H9 (cell line): ENCODE measurements around the gene MGLL. TPM values are rescaled to one million over a fixed set of nuclear protein-coding genes. Genes with fewer than 3 reads are reported as not detected.

Experiments
- DNase-seq: peaks from one replicate; pipeline ENCODE4 v3.0.0-alpha.2; 2017
- H2AFZ ChIP-seq: one replicate; pipeline ENCODE4 v1.6.1; 2013; ENCODE audit warnings: mild to moderate bottlenecking, low read length, control low read depth, moderate library complexity
- H2AK5ac ChIP-seq: 2 replicates; pipeline ENCODE4 v1.6.1; 2013; ENCODE audit warnings: low read length, control low read depth, mixed read lengths; ENCODE audit not compliant: insufficient read length
- H2BK120ac ChIP-seq: one replicate; pipeline ENCODE4 v1.6.1; 2013; ENCODE audit warnings: low read depth, mild to moderate bottlenecking, low read length, control low read depth, inconsistent platforms; ENCODE audit not compliant: poor library complexity, severe bottlenecking
- H2BK12ac ChIP-seq: 2 replicates; pipeline ENCODE4 v1.6.1; 2013; ENCODE audit warnings: low read length, control low read depth, mixed read lengths, low read depth; ENCODE audit not compliant: insufficient read length
- H2BK15ac ChIP-seq: 2 replicates; pipeline ENCODE4 v1.6.1; 2013; ENCODE audit warnings: low read depth, low read length, control low read depth
- H2BK20ac ChIP-seq: one replicate; pipeline ENCODE4 v1.6.1; 2013; ENCODE audit warnings: low read depth, mild to moderate bottlenecking, low read length, control low read depth, inconsistent platforms; ENCODE audit not compliant: poor library complexity, severe bottlenecking
- H2BK5ac ChIP-seq: 2 replicates; pipeline ENCODE4 v1.6.1; 2013; ENCODE audit warnings: low read length, control low read depth, mixed read lengths; ENCODE audit not compliant: insufficient read length
- H3K14ac ChIP-seq: 2 replicates; pipeline ENCODE4 v1.6.1; 2013; ENCODE audit warnings: low read length, control low read depth; ENCODE audit not compliant: insufficient read depth
- H3K18ac ChIP-seq: 2 replicates; pipeline ENCODE4 v1.6.1; 2013; ENCODE audit warnings: low read depth, mild to moderate bottlenecking, mixed read lengths, low read length, control low read depth; ENCODE audit not compliant: insufficient read length
- H3K23ac ChIP-seq: 2 replicates; pipeline ENCODE4 v1.6.1; 2013; ENCODE audit warnings: low read length, control low read depth, mixed read lengths, low read depth; ENCODE audit not compliant: insufficient read length
- H3K23me2 ChIP-seq: 2 replicates; pipeline ENCODE4 v1.6.1; 2013; ENCODE audit warnings: low read depth, mild to moderate bottlenecking, mixed read lengths, low read length, control low read depth; ENCODE audit not compliant: insufficient read length, poor library complexity, severe bottlenecking
- H3K27ac ChIP-seq: 2 replicates; pipeline ENCODE4 v1.5.1; 2013; ENCODE audit warnings: low read length, control low read depth, mixed read lengths, low read depth; ENCODE audit not compliant: insufficient read length
- H3K27me3 ChIP-seq: 2 replicates; pipeline ENCODE4 v1.6.1; 2013; ENCODE audit warnings: low read length, control low read depth, inconsistent platforms; ENCODE audit not compliant: insufficient read depth
- H3K4ac ChIP-seq: 2 replicates; pipeline ENCODE4 v1.6.1; 2013; ENCODE audit warnings: low read depth, mild to moderate bottlenecking, control low read depth, inconsistent platforms, low read length, moderate library complexity
- H3K4me1 ChIP-seq: 2 replicates; pipeline ENCODE4 v1.6.1; 2013; ENCODE audit warnings: low read length, control low read depth, inconsistent platforms; ENCODE audit not compliant: insufficient read depth
- H3K4me2 ChIP-seq: 2 replicates; pipeline ENCODE4 v1.6.1; 2013; ENCODE audit warnings: low read length, control low read depth, mixed read lengths; ENCODE audit not compliant: insufficient read length, insufficient read depth
- H3K56ac ChIP-seq: 2 replicates; pipeline ENCODE4 v1.6.1; 2013; ENCODE audit warnings: low read depth, mild to moderate bottlenecking, mixed read lengths, low read length, control low read depth; ENCODE audit not compliant: insufficient read length
- H3K79me1 ChIP-seq: 2 replicates; pipeline ENCODE4 v1.6.1; 2013; ENCODE audit warnings: low read depth, mild to moderate bottlenecking, moderate library complexity, low read length, control low read depth, inconsistent platforms; ENCODE audit not compliant: insufficient read depth, poor library complexity, severe bottlenecking
- H3K79me2 ChIP-seq: 2 replicates; pipeline ENCODE4 v1.6.1; 2013; ENCODE audit warnings: low read length, control low read depth, inconsistent platforms; ENCODE audit not compliant: insufficient read depth
- H3K9ac ChIP-seq: 2 replicates; pipeline ENCODE4 v1.6.1; 2013; ENCODE audit warnings: low read length, control low read depth, mixed read lengths; ENCODE audit not compliant: insufficient read length; ENCODE audit errors: extremely low read depth
- H3K9me3 ChIP-seq: one replicate; pipeline ENCODE4 v1.6.1; 2013; ENCODE audit warnings: low read depth, low read length, inconsistent platforms; ENCODE audit not compliant: control insufficient read depth
- H3T11ph ChIP-seq: one replicate; pipeline ENCODE4 v1.6.1; 2013; ENCODE audit warnings: mild to moderate bottlenecking, low read length, control low read depth, inconsistent platforms
- H4K20me1 ChIP-seq: one replicate; pipeline ENCODE4 v1.6.1; 2013; ENCODE audit not compliant: control insufficient read depth, insufficient read length, insufficient read depth
- H4K5ac ChIP-seq: 2 replicates; pipeline ENCODE4 v1.6.1; 2013; ENCODE audit warnings: low read depth, mild to moderate bottlenecking, mixed read lengths, low read length, control low read depth; ENCODE audit not compliant: insufficient read length
- H4K8ac ChIP-seq: replicated peaks from 2 replicates; pipeline ENCODE4 v1.6.1; 2013; ENCODE audit warnings: low read length, control low read depth, mixed read lengths, low read depth; ENCODE audit not compliant: insufficient read length
- H4K91ac ChIP-seq: 2 replicates; pipeline ENCODE4 v1.6.1; 2013; ENCODE audit warnings: low read depth, mild to moderate bottlenecking, moderate library complexity, mixed read lengths, low read length, control low read depth; ENCODE audit not compliant: insufficient read length
- H3K27ac Mint-ChIP-seq, 3 experiments: 2 replicates in 2 of 3; 3 replicates in 1 of 3; pipeline ENCODE4 v1.8.0; 2020 to 2021; ENCODE audit warnings: mixed read lengths in 3 of 3, mild to moderate bottlenecking in 1 of 3, moderate library complexity in 1 of 3
- H3K27me3 Mint-ChIP-seq: 2 replicates; pipeline ENCODE4 v1.8.0; 2021; ENCODE audit warnings: low read depth, mild to moderate bottlenecking, moderate library complexity, mixed read lengths
- H3K36me3 Mint-ChIP-seq, 3 experiments: 2 replicates in 2 of 3; 3 replicates in 1 of 3; pipeline ENCODE4 v1.8.0; 2020 to 2021; ENCODE audit warnings: low read depth in 3 of 3, mixed read lengths in 3 of 3; ENCODE audit not compliant: insufficient read depth in 1 of 3
- H3K4me1 Mint-ChIP-seq, 2 experiments: 2 replicates each; pipeline ENCODE4 v1.8.0; 2020; ENCODE audit warnings: mixed read lengths in 2 of 2
- H3K4me3 Mint-ChIP-seq, 2 experiments: 2 replicates in 1 of 2; 3 replicates in 1 of 2; pipeline ENCODE4 v1.8.0; 2020 to 2021; ENCODE audit warnings: mild to moderate bottlenecking in 2 of 2, mixed read lengths in 2 of 2, moderate library complexity in 1 of 2
- H3K9me3 Mint-ChIP-seq, 2 experiments: 2 replicates in 1 of 2; 3 replicates in 1 of 2; pipeline ENCODE4 v1.8.0; 2020; ENCODE audit warnings: mild to moderate bottlenecking in 2 of 2, mixed read lengths in 2 of 2, moderate library complexity in 1 of 2
- WGBS: extraction: QIAGEN DNeasy Blood & Tissue Kit; methylation state at CpG from one replicate; pipeline ENCODE4 v1.1.7; 2013; ENCODE audit warnings: missing lambda C conversion rate, low lambda C conversion rate, mixed read lengths; ENCODE audit not compliant: insufficient read length; ENCODE audit errors: extremely low coverage; 5-methylcytosine and 5-hydroxymethylcytosine counted together
- total RNA-seq: library from RNA; stranded (reverse); gene quantifications from 2 replicates; pipeline ENCODE4 v1.2.1, GENCODE V29; 2021
- TF ChIP-seq, protein P1 (sequence below): fragments of 200-600 bp; sonication (generic); conservative IDR thresholded peaks from 3 replicates; pipeline ENCODE4 v1.8.0; 2021; ENCODE audit warnings: antibody characterized with exemption, mild to moderate bottlenecking

MGLL gene
- total RNA-seq, 1 experiment from 2014 or later: 0.11 TPM

DNA sequence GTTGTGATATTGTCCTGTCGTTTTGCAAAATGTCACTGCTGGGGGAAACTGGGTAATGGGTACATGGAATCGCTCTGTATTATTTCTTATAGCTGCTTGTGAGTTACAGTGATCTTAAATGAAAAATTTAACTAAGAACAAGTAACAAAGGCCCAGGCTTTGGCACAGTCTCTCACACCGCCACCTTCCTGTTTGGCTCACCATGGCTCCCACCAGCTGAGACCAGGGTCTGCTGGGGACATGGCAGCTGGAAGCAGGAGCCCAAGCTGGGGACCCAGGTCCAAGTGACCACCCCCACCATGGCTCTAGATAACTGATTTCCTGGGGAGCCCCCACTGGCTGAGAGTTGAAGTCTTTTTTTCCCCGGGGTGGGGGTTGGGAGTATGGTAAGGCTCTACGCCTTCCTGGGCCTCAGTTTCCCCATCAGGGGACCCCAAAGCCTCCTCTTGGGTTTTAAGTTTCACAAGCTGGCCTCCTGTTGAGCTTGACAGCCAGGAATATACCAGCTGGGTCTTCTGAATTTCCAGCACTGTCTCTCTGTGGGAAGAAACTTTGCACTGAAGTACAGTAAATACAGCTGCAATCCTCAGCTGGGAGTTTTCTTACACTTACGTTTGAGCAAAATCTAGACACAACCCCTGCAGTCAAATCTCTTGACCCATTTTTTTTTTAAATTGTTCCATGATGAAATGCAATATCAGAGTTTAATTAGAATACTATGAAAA lies 123.5 kb downstream of the MGLL start:
- Mint-ChIP-seq H3K4me3 (no peak overlapping the region), H3K27ac (no peak overlapping the region), H3K27me3 (no peaks in the 10 kb centered on the region), H3K4me1 (peaks cover 10 to 25% of the 10 kb centered on the region in 2 experiments), H3K9me3 (peaks cover 0 to 4% of the 10 kb centered on the region in 2 experiments), H3K36me3 (0 out of 7 replicates have a peak, but pooled peaks cover 0 to 5% (median 2%) of the 10 kb centered on the region in 3 experiments)
- TF ChIP-seq, protein P1, sequence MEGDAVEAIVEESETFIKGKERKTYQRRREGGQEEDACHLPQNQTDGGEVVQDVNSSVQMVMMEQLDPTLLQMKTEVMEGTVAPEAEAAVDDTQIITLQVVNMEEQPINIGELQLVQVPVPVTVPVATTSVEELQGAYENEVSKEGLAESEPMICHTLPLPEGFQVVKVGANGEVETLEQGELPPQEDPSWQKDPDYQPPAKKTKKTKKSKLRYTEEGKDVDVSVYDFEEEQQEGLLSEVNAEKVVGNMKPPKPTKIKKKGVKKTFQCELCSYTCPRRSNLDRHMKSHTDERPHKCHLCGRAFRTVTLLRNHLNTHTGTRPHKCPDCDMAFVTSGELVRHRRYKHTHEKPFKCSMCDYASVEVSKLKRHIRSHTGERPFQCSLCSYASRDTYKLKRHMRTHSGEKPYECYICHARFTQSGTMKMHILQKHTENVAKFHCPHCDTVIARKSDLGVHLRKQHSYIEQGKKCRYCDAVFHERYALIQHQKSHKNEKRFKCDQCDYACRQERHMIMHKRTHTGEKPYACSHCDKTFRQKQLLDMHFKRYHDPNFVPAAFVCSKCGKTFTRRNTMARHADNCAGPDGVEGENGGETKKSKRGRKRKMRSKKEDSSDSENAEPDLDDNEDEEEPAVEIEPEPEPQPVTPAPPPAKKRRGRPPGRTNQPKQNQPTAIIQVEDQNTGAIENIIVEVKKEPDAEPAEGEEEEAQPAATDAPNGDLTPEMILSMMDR: no peak
- Histone ChIP-seq H2AK5ac (no peak overlapping the region), H2AFZ (no peak overlapping the region), H4K20me1 (no peaks in the 10 kb centered on the region), H3K27ac (no peak overlapping the region), H3K4me2 (no peak overlapping the region), H3K27me3 (no peaks in the 10 kb centered on the region), H3K79me2 (no peaks in the 10 kb centered on the region), H3T11ph (no peak overlapping the region), H4K91ac (no peak overlapping the region), H2BK20ac (no peak overlapping the region), H2BK15ac (no peak overlapping the region), H3K23ac (no peak overlapping the region), H3K18ac (no peak overlapping the region), H3K9me3 (no peaks in the 10 kb centered on the region), H4K8ac (no peak overlapping the region), H2BK120ac (no peak overlapping the region), H2BK12ac (no peak overlapping the region), H4K5ac (no peak overlapping the region), H3K23me2 (no peaks in the 10 kb centered on the region), H3K14ac (no peak overlapping the region), H3K4me1 (no peaks in the 10 kb centered on the region), H3K56ac (no peak overlapping the region), H3K79me1 (no peaks in the 10 kb centered on the region), H3K9ac (no peak overlapping the region), H3K4ac (no peak overlapping the region), H2BK5ac (no peak overlapping the region)
- WGBS: no CpG with 5 or more reads among the region's 6 CpGs
- DNase-seq: no peak
